HCT116 (cell line): ENCODE measurements around the gene FSIP1.

ENCODE experiments used
- CTCF ChIP-seq, 3 experiments: fragments of 200-600 bp in 1 of 3; sonication (generic) in 1 of 3; IDR thresholded peaks in 2 of 3; conservative IDR thresholded peaks in 1 of 3; 2 replicates each; pipeline ENCODE4 v1.5.1; 2012 to 2017; ENCODE audit warnings: low read depth in 2 of 3, low read length in 2 of 3, antibody characterized with exemption in 1 of 3, borderline replicate concordance in 1 of 3, control low read depth in 1 of 3, mild to moderate bottlenecking in 1 of 3, mixed read lengths in 1 of 3, mixed run types in 1 of 3, moderate library complexity in 1 of 3; ENCODE audit not compliant: insufficient read depth in 1 of 3
- EGR1 ChIP-seq: IDR thresholded peaks from 2 replicates; pipeline ENCODE4 v1.6.1; 2012; ENCODE audit warnings: low read depth
- EZH2 ChIP-seq: fragments of 200-600 bp; sonication (generic); IDR thresholded peaks from 2 replicates; pipeline ENCODE4 v1.6.1; 2017; ENCODE audit warnings: antibody characterized with exemption, mixed run types
- EZH2phosphoT487 ChIP-seq: fragments of 200-600 bp; IDR thresholded peaks from 2 replicates; pipeline ENCODE4 v1.6.1; 2018; ENCODE audit warnings: antibody characterized with exemption, borderline replicate concordance
- JUND ChIP-seq: IDR thresholded peaks from 2 replicates; pipeline ENCODE4 v1.6.1; 2012
- POLR2A ChIP-seq: IDR thresholded peaks from 2 replicates; pipeline ENCODE4 v1.7.0; 2011; ENCODE audit warnings: borderline replicate concordance; ENCODE audit not compliant: insufficient read depth, insufficient read length; ENCODE audit errors: extremely low read depth
- POLR2AphosphoS5 ChIP-seq: IDR thresholded peaks from 2 replicates; pipeline ENCODE4 v1.6.1; 2011; ENCODE audit warnings: mild to moderate bottlenecking, low read depth, low read length, moderate library complexity
- RAD21 ChIP-seq: IDR thresholded peaks from 2 replicates; pipeline ENCODE4 v1.6.1; 2012; ENCODE audit warnings: low read depth, mild to moderate bottlenecking
- REST ChIP-seq: IDR thresholded peaks from 2 replicates; pipeline ENCODE4 v1.6.1; 2012; ENCODE audit warnings: low read depth
- YY1 ChIP-seq: IDR thresholded peaks from 2 replicates; pipeline ENCODE4 v1.6.1; 2011; ENCODE audit warnings: low read length, low read depth, moderate library complexity, mild to moderate bottlenecking; ENCODE audit not compliant: insufficient replicate concordance; ENCODE audit errors: extremely low read depth

GRCh38 chr15:39794954-39795353, 12.3 kb upstream of the FSIP1 start:
- TF ChIP-seq CTCF (IDR thresholded peaks at IDR 0.05 in 2 of 3, conservative IDR thresholded peaks at IDR 0.05 in 1 of 3; ENCODE audit: borderline replicate concordance in 1 of 3, insufficient read depth in 1 of 3, low read depth in 2 of 3, low read length in 2 of 3) (no peak), POLR2A (no peak), POLR2AphosphoS5 (no peak), EGR1 (no peak), REST (no peak), RAD21 (no peak), JUND (no peak), EZH2phosphoT487 (no peak), YY1 (no peak), EZH2 (no peak)
